Measurements from ENCODE around the gene PRR16. TPM values are rescaled to one million over a fixed set of nuclear protein-coding genes. Genes with fewer than 3 reads are reported as not detected.

The PRR16 gene
- total RNA-seq, 4 donors from 2014 or later: 1.9 to 8.6 (median 2.8) TPM

- no peak overlapping the region for H3K4me3 ChIP-seq (replicated peaks in 1 of 3)
- no peak for TF ChIP-seq CTCF (IDR thresholded peaks at IDR 0.05)
- TF ChIP-seq POLR2A (IDR thresholded peaks at IDR 0.05): no peak
- H3K9me3 ChIP-seq: no peaks in the 10 kb centered on the region
- intact Hi-C loops (cut with DNase I): no loop called here
- H3K36me3 ChIP-seq: no peaks in the 10 kb centered on the region
- WGBS, 2 donors: 82 to 83% methylated on average over 3 of the region's 3 CpGs
- H3K27me3 ChIP-seq: no peaks in the 10 kb centered on the region
- no peak overlapping the region for H3K27ac ChIP-seq
- DNase-seq: no peak
- H3K4me1 ChIP-seq: no peaks in the 10 kb centered on the region
Measured at GRCh38 chr5:120527251-120527650, 63.2 kb downstream of the PRR16 start.

GRCh38 chr5:120528609-120529008 is 64.5 kb downstream of the PRR16 start:
- no peaks in the 10 kb centered on the region for H3K36me3 ChIP-seq
- H3K4me1 ChIP-seq: no peaks in the 10 kb centered on the region
- intact Hi-C loops (cut with DNase I): no loop called here
- H3K27me3 ChIP-seq: no peaks in the 10 kb centered on the region
- no peaks in the 10 kb centered on the region for H3K9me3 ChIP-seq
- TF ChIP-seq CTCF (IDR thresholded peaks at IDR 0.05) (no peak), POLR2A (IDR thresholded peaks at IDR 0.05) (no peak)
- DNase-seq: no peak
- no peak overlapping the region for H3K27ac ChIP-seq
- WGBS, 2 donors: 87 to 97% methylated on average over 2 of the region's 2 CpGs
- no peak overlapping the region for H3K4me3 ChIP-seq (replicated peaks in 1 of 3)

DNA sequence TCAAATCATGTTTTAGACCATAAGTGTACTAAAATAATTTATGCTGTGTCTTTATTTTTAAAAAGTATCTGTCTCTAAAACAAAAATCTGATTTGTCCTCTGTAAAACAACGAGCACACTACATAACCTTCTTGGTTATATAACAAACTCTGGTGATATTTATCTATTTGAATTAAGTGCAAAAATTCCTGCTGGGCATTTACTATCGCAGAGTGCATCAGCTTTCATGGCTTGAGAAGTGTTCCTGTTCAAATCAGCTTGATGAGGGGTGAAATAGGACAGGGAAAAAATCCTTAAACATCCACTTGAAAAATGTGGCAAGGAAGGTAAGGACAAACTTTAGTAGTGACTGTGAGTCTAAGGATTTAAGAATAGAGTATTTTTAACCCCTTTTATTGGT is 65.3 kb downstream of the PRR16 start:
- WGBS, 2 donors: 33 to 60% methylated on average over 2 of the region's 2 CpGs
- Histone ChIP-seq H3K9me3 (no peaks in the 10 kb centered on the region), H3K4me1 (no peaks in the 10 kb centered on the region), H3K4me3 (replicated peaks in 1 of 3) (no peak overlapping the region), H3K27ac (no peak overlapping the region), H3K27me3 (no peaks in the 10 kb centered on the region), H3K36me3 (no peaks in the 10 kb centered on the region)
- TF ChIP-seq CTCF (IDR thresholded peaks at IDR 0.05) (no peak), POLR2A (IDR thresholded peaks at IDR 0.05) (no peak)
- DNase-seq: no peak
- intact Hi-C loops (cut with DNase I): no loop called here

DNA sequence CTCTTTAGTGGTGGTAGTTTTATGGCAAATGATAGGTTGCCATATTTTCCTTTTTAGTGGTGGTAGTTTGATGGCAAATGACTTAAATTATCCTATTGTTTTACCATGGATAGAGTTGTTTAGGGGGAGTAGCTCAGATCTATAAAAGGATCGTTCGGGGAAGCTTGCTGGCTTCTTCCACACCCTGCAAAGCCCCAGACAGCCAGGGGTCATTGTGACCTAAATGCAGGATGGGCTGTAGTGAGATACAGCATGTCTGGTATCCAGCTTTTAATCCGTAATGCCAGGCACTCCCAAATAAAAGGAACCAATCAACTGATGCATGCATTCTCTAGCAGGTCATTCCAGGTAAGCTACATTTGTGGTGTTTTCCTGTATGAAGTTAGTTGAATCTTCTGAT is 67.1 kb downstream of the PRR16 start:
- 82 to 84% methylated on average over 3 of the region's 3 CpGs for WGBS, 2 donors
- Histone ChIP-seq H3K27ac (no peak overlapping the region), H3K9me3 (no peaks in the 10 kb centered on the region), H3K4me1 (no peaks in the 10 kb centered on the region), H3K4me3 (replicated peaks in 1 of 3) (no peak overlapping the region), H3K36me3 (no peaks in the 10 kb centered on the region), H3K27me3 (no peaks in the 10 kb centered on the region)
- intact Hi-C loops (cut with DNase I): no loop called here
- TF ChIP-seq POLR2A (IDR thresholded peaks at IDR 0.05) (no peak), CTCF (IDR thresholded peaks at IDR 0.05) (no peak)
- DNase-seq: no peak

DNA sequence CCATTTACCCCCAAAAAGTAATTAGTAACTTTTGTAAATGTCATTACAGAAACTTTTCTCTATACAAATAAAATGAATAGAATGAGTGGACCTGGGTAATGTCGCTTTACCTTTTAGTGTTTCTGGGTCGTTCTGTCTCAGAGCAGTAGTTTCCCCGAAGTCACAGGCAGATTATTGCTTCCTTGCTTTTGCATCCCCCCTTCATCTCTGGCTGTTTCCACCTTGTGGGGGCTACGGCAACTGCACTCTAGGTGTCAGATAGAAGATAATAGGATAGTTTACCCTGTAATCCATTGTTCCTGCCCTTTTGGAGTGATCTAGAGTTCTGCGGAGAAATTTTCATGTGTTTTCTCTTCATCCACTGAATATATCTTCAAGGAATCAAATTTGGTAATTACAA is 68.7 kb downstream of the PRR16 start:
- no peak for DNase-seq
- Histone ChIP-seq H3K4me3 (replicated peaks in 1 of 3) (no peak overlapping the region), H3K36me3 (no peaks in the 10 kb centered on the region), H3K9me3 (no peaks in the 10 kb centered on the region), H3K4me1 (no peaks in the 10 kb centered on the region), H3K27me3 (no peaks in the 10 kb centered on the region), H3K27ac (no peak overlapping the region)
- intact Hi-C loops (cut with DNase I): no loop called here
- 72 to 76% methylated on average over 5 of the region's 5 CpGs for WGBS, 2 donors
- no peak for TF ChIP-seq POLR2A (IDR thresholded peaks at IDR 0.05)
- TF ChIP-seq CTCF (IDR thresholded peaks at IDR 0.05): no peak
